HEK293 (cell line): ENCODE data around the gene NUCKS1.

Source experiments
- CTCF ChIP-seq: fragments of 450-650 bp; formaldehyde crosslinking; IDR thresholded peaks from 2 replicates; pipeline ENCODE4 v1.5.1; 2016; ENCODE audit warnings: missing biosample characterization, missing genetic modification characterization
- REST ChIP-seq: fragments of 450-650 bp; formaldehyde crosslinking; IDR thresholded peaks from 2 replicates; pipeline ENCODE4 v1.5.1; 2016; ENCODE audit warnings: missing biosample characterization, missing genetic modification characterization
- SCRT1 ChIP-seq: fragments of 450-650 bp; formaldehyde crosslinking; IDR thresholded peaks from 2 replicates; pipeline ENCODE4 v1.5.1; 2016; ENCODE audit warnings: missing biosample characterization, missing genetic modification characterization, borderline replicate concordance
- ZNF24 ChIP-seq: fragments of 450-650 bp; formaldehyde crosslinking; IDR thresholded peaks from 2 replicates; pipeline ENCODE4 v1.5.1; 2016; ENCODE audit warnings: missing biosample characterization, missing genetic modification characterization
- ZNF302 ChIP-seq: fragments of 450-650 bp; formaldehyde crosslinking; IDR thresholded peaks from 2 replicates; pipeline ENCODE4 v1.5.1; 2016; ENCODE audit warnings: missing biosample characterization, missing genetic modification characterization, low read depth

- no peak for TF ChIP-seq ZNF24 (tag by site-specific recombination)
- TF ChIP-seq REST (tag by site-specific recombination), result no peak
- no peak for TF ChIP-seq ZNF302 (tag by site-specific recombination)
- no peak for TF ChIP-seq SCRT1
- no peak; the same call in 1 of the 2 replicates for TF ChIP-seq CTCF
These were observed 81.0 kb downstream of the NUCKS1 start for GRCh38 chr1:205668951-205669340.
